HepG2 (cell line): ENCODE data around the gene NEK8. TPM values are rescaled to one million over a fixed set of nuclear protein-coding genes. Genes with fewer than 3 reads are reported as not detected.

Experiments
- HNRNPL ChIP-seq: fragments of 200-400 bp; formaldehyde crosslinking; IDR thresholded peaks from 2 replicates; pipeline ENCODE4 v1.6.1; 2017; ENCODE audit warnings: mild to moderate bottlenecking, low read depth, low read length
- polyA plus RNA-seq, 8 experiments: library from polyadenylated mRNA; depleted of rRNA in 3 of 8; stranded (reverse) in 7 of 8; unstranded in 1 of 8; fragments of >200 nt; fragmentation: Illumina TruSeq in 4 of 8; extraction: Trizol in 4 of 8; gene quantifications; 2 replicates each; pipeline versions ENCODE4 v1.2.1 to v1.2.3, GENCODE V29; 2011 to 2016; ENCODE audit warnings: low read depth in 4 of 8, missing spikeins in 1 of 8, mixed read lengths in 1 of 8; ENCODE audit not compliant: insufficient read depth in 1 of 8
- total RNA-seq, 5 experiments: library from RNA; depleted of rRNA; stranded (reverse); fragments of >200 nt; fragmentation: Illumina TruSeq; extraction: Trizol; gene quantifications; 2 replicates each; pipeline ENCODE4 v1.2.3, GENCODE V29; 2016; ENCODE audit warnings: low read depth in 1 of 5
- TF ChIP-seq, protein P1 (sequence below): sonication (generic); formaldehyde crosslinking; IDR thresholded peaks from 2 replicates; pipeline ENCODE4 v1.4.0; 2020; ENCODE audit warnings: mild to moderate bottlenecking, missing genetic modification reagents
- TF ChIP-seq, protein P2 (sequence below): sonication (generic); formaldehyde crosslinking; IDR thresholded peaks from 2 replicates; pipeline ENCODE4 v1.4.0; 2020; ENCODE audit warnings: missing genetic modification reagents
- TF ChIP-seq, protein P3 (sequence below): IDR thresholded peaks from 2 replicates; pipeline ENCODE4 v1.6.1; 2012; ENCODE audit warnings: low read length, improper control_type of control experiment
- TF ChIP-seq, protein P4 (sequence below): IDR thresholded peaks from 2 replicates; pipeline ENCODE4 v1.6.1; 2016; ENCODE audit warnings: low read depth, missing genetic modification reagents, missing compliant biosample characterization
- TF ChIP-seq, protein P5 (sequence below): IDR thresholded peaks from 2 replicates; pipeline ENCODE4 v1.6.1; 2016; ENCODE audit warnings: missing biosample characterization, missing genetic modification reagents, low read depth

Gene NEK8
- total and polyA plus RNA-seq, 2 of the 13 experiments (the other 11 are each of a cell fraction or from before 2014, with no cell fraction given): 5.8 to 13.5 TPM

DNA sequence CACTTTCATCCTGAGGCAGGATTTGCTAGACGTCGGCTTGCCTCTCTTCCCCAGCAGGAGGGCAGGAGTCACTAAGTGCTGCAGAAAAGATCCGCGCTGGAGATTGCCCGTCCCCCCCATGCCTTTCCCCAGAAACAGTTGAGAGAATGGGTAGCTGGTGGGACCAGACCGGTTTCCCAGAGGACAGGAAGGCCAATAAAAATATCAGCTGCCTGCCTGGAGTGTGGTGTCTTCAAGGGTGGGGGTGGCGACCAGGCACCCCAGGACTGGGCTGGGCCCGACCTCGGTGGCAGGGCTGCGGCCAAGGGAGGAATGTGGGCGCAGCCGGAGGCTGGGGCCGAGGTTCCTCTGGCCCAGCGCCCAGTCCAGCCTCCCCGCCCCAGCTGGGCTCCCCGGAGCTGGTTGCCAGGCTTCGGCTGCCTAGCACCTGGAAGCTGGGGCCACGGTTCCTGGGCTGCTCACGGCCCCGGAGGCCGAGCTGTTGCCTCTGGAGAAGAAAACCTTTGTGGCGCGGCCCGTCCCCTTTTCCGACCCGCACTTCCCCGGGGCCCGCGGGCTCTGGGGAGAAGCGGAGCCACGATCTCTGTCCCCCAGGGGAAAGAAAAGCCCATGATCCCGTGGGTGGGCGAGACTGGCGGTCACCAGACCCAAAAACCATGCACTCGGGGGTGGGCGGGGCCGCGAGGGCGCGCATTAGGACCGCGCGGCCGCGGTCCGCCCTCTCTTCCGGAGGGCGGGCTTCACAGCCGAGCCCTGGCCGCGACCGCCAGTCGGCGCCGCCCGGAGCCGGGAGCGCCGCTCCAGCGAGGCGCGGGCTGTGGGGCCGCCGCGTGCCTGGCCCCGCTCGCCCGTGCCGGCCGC lies 14.9 kb downstream of the NEK8 start, which contains the start of gene TRAF4 (continued):
- TF ChIP-seq, protein P1, sequence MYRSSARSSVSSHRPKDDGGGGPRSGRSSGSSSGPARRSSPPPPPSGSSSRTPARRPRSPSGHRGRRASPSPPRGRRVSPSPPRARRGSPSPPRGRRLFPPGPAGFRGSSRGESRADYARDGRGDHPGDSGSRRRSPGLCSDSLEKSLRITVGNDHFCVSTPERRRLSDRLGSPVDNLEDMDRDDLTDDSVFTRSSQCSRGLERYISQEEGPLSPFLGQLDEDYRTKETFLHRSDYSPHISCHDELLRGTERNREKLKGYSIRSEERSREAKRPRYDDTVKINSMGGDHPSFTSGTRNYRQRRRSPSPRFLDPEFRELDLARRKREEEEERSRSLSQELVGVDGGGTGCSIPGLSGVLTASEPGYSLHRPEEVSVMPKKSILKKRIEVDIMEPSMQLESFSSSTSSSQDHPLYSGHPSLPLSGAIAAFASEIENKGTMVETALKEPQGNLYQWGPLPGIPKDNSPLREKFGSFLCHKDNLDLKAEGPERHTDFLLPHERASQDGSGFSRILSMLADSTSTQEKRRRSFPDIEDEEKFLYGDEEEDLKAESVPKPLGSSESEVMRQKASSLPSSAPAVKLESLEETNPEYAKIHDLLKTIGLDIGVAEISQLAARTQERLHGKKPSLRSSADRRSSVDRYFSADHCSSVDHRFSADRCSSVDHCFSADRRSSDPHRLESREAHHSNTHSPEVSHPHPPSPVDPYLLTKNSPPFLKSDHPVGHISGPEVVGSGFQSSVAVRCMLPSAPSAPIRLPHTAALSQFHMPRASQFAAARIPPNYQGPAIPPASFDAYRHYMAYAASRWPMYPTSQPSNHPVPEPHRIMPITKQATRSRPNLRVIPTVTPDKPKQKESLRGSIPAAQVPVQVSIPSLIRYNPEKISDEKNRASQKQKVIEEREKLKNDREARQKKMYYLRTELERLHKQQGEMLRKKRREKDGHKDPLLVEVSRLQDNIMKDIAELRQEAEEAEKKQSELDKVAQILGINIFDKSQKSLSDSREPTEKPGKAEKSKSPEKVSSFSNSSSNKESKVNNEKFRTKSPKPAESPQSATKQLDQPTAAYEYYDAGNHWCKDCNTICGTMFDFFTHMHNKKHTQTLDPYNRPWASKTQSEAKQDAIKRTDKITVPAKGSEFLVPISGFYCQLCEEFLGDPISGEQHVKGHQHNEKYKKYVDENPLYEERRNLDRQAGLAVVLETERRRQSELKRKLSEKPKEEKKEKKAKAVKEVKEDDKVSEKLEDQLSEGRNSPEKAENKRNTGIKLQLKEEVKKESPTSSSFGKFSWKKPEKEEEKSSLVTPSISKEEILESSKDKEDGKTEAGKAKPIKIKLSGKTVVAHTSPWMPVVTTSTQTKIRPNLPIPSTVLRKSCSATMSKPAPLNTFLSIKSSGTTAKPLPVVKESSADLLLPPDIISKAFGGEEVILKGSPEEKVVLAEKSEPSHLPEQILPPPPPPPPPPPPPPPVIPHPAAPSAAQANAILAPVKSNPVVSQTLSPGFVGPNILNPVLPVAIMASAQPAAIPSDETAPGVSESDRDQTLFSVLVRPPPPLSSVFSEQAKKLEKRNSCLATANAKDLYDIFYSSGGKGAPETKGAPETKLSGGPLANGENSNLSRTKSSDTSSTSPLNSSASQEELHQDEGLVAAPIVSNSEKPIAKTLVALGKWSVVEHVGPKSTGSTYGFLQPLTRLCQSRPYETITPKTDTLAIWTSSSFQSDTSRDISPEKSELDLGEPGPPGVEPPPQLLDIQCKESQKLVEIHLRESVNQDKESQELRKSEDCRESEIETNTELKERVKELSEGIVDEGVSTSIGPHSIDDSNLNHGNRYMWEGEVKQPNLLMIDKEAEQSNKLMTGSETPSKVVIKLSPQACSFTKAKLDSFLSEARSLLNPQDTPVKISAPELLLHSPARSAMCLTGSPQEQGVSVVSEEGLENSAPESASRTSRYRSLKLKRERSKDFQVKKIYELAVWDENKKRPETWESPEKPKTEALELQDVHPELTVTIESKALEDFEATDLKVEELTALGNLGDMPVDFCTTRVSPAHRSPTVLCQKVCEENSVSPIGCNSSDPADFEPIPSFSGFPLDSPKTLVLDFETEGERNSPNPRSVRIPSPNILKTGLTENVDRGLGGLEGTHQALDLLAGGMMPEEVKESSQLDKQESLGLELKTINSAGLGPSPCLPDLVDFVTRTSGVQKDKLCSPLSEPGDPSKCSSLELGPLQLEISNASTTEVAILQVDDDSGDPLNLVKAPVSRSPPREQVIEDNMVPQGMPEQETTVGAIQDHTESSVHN: no peak
- TF ChIP-seq, protein P2, sequence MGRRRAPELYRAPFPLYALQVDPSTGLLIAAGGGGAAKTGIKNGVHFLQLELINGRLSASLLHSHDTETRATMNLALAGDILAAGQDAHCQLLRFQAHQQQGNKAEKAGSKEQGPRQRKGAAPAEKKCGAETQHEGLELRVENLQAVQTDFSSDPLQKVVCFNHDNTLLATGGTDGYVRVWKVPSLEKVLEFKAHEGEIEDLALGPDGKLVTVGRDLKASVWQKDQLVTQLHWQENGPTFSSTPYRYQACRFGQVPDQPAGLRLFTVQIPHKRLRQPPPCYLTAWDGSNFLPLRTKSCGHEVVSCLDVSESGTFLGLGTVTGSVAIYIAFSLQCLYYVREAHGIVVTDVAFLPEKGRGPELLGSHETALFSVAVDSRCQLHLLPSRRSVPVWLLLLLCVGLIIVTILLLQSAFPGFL (CRISPR knock-in tag): no peak
- TF ChIP-seq, protein P3, sequence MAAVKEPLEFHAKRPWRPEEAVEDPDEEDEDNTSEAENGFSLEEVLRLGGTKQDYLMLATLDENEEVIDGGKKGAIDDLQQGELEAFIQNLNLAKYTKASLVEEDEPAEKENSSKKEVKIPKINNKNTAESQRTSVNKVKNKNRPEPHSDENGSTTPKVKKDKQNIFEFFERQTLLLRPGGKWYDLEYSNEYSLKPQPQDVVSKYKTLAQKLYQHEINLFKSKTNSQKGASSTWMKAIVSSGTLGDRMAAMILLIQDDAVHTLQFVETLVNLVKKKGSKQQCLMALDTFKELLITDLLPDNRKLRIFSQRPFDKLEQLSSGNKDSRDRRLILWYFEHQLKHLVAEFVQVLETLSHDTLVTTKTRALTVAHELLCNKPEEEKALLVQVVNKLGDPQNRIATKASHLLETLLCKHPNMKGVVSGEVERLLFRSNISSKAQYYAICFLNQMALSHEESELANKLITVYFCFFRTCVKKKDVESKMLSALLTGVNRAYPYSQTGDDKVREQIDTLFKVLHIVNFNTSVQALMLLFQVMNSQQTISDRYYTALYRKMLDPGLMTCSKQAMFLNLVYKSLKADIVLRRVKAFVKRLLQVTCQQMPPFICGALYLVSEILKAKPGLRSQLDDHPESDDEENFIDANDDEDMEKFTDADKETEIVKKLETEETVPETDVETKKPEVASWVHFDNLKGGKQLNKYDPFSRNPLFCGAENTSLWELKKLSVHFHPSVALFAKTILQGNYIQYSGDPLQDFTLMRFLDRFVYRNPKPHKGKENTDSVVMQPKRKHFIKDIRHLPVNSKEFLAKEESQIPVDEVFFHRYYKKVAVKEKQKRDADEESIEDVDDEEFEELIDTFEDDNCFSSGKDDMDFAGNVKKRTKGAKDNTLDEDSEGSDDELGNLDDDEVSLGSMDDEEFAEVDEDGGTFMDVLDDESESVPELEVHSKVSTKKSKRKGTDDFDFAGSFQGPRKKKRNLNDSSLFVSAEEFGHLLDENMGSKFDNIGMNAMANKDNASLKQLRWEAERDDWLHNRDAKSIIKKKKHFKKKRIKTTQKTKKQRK: no peak
- TF ChIP-seq, protein P4, sequence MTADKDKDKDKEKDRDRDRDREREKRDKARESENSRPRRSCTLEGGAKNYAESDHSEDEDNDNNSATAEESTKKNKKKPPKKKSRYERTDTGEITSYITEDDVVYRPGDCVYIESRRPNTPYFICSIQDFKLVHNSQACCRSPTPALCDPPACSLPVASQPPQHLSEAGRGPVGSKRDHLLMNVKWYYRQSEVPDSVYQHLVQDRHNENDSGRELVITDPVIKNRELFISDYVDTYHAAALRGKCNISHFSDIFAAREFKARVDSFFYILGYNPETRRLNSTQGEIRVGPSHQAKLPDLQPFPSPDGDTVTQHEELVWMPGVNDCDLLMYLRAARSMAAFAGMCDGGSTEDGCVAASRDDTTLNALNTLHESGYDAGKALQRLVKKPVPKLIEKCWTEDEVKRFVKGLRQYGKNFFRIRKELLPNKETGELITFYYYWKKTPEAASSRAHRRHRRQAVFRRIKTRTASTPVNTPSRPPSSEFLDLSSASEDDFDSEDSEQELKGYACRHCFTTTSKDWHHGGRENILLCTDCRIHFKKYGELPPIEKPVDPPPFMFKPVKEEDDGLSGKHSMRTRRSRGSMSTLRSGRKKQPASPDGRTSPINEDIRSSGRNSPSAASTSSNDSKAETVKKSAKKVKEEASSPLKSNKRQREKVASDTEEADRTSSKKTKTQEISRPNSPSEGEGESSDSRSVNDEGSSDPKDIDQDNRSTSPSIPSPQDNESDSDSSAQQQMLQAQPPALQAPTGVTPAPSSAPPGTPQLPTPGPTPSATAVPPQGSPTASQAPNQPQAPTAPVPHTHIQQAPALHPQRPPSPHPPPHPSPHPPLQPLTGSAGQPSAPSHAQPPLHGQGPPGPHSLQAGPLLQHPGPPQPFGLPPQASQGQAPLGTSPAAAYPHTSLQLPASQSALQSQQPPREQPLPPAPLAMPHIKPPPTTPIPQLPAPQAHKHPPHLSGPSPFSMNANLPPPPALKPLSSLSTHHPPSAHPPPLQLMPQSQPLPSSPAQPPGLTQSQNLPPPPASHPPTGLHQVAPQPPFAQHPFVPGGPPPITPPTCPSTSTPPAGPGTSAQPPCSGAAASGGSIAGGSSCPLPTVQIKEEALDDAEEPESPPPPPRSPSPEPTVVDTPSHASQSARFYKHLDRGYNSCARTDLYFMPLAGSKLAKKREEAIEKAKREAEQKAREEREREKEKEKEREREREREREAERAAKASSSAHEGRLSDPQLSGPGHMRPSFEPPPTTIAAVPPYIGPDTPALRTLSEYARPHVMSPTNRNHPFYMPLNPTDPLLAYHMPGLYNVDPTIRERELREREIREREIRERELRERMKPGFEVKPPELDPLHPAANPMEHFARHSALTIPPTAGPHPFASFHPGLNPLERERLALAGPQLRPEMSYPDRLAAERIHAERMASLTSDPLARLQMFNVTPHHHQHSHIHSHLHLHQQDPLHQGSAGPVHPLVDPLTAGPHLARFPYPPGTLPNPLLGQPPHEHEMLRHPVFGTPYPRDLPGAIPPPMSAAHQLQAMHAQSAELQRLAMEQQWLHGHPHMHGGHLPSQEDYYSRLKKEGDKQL (CRISPR knock-in tag): no peak
- TF ChIP-seq HNRNPL: peak; percentile 61; the same call in 1 of the 2 replicates
- TF ChIP-seq, protein P5, sequence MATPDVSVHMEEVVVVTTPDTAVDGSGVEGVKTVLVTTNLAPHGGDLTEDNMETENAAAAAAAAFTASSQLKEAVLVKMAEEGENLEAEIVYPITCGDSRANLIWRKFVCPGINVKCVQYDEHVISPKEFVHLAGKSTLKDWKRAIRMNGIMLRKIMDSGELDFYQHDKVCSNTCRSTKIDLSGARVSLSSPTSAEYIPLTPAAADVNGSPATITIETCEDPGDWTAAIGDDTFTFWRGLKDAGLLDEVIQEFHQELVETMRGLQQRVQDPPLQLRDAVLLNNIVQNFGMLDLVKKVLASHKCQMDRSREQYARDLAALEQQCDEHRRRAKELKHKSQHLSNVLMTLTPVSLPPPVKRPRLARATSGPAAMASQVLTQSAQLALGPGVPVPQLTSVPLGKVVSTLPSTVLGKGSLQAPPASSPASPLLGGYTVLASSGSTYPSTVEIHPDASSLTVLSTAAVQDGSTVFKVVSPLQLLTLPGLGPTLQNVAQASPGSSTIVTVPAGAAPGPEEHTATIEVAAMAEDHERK: no peak
